ENCODE measurements around the gene PXN. TPM values are rescaled to one million over a fixed set of nuclear protein-coding genes. Genes with fewer than 3 reads are reported as not detected.

The PXN gene
- total RNA-seq (100 to 1,000 TPM in 2 of 4 donors, 10 to 100 TPM in 2; 67.6 to 166 (median 106) TPM), polyA plus RNA-seq (100 to 1,000 TPM in 1 of 3 donors, 10 to 100 TPM in 2; 64.7 to 147 (median 96.2) TPM)
- long read RNA-seq, donor 1, partial matches to known transcripts: 1 of 33 reads
- long read RNA-seq, donor 1, other reads (novel, unspliced or antisense): 31 of 33 reads
- long read RNA-seq, donor 2, full-length matches to known transcripts: 1 of 247 reads
- long read RNA-seq, donor 2, partial matches to known transcripts: 29 of 247 reads
- long read RNA-seq, donor 2, other reads (novel, unspliced or antisense): 217 of 247 reads

GRCh38 chr12:120265473-120266179, at the start of gene PXN:
TSS of gene PXN (minus strand) at chr12:120265730. CDS start at chr12:120265629, 101 bp downstream.
- Histone ChIP-seq H3K4me3 (peak within 1 kb of the TSS; percentile 94), H3K4me1 (peaks cover 38% of the 10 kb centered on the region), H3K27me3 (ENCODE audit: insufficient read depth in 3 of 3, low read length in 2 of 3) (no peaks in the 10 kb centered on the region), H3K27ac (peak within 1 kb of the TSS; percentile 95), H3K9me3 (no peaks in the 10 kb centered on the region), H3K36me3 (ENCODE audit: insufficient read depth in 1 of 2, low read depth in 1 of 2) (peaks cover 2 to 6% of the 10 kb centered on the region in 2 donors)
- DNase-seq (peak; percentile 93 to 95), ATAC-seq (peak; percentile 84 to 93 (median 90))
- TF ChIP-seq CTCF (IDR thresholded peaks at IDR 0.05): peak; percentile 95
- intact Hi-C loops (cut with DNase I): loop anchor here (1.0 to 10.0 kb wide), 3 partner anchors 37 to 151 kb away; partner anchors contain the start of gene RAB35 (in 1 of the 2)
- 1% methylated on average over 24 to 68 of the region's 81 CpGs for WGBS, 3 donors

- Histone ChIP-seq H3K4me1 (peaks cover 7% of the 10 kb centered on the region), H3K27ac (no peak overlapping the region), H3K27me3 (ENCODE audit: insufficient read depth in 3 of 3, low read length in 2 of 3) (no peaks in the 10 kb centered on the region), H3K36me3 (ENCODE audit: insufficient read depth in 1 of 2, low read depth in 1 of 2) (peaks cover 0 to 13% of the 10 kb centered on the region in 2 donors), H3K9me3 (no peaks in the 10 kb centered on the region), H3K4me3 (no peak overlapping the region)
- DNase-seq (no peak), ATAC-seq (no peak)
- intact Hi-C loops (cut with DNase I): no loop called here
- WGBS, 3 donors: 54 to 59% (median 57%) methylated on average over 5 of the region's 5 CpGs
- no peak for TF ChIP-seq CTCF (IDR thresholded peaks at IDR 0.05)
Observed at GRCh38 chr12:120314220-120314619, 48.7 kb upstream of the PXN start.

DNA sequence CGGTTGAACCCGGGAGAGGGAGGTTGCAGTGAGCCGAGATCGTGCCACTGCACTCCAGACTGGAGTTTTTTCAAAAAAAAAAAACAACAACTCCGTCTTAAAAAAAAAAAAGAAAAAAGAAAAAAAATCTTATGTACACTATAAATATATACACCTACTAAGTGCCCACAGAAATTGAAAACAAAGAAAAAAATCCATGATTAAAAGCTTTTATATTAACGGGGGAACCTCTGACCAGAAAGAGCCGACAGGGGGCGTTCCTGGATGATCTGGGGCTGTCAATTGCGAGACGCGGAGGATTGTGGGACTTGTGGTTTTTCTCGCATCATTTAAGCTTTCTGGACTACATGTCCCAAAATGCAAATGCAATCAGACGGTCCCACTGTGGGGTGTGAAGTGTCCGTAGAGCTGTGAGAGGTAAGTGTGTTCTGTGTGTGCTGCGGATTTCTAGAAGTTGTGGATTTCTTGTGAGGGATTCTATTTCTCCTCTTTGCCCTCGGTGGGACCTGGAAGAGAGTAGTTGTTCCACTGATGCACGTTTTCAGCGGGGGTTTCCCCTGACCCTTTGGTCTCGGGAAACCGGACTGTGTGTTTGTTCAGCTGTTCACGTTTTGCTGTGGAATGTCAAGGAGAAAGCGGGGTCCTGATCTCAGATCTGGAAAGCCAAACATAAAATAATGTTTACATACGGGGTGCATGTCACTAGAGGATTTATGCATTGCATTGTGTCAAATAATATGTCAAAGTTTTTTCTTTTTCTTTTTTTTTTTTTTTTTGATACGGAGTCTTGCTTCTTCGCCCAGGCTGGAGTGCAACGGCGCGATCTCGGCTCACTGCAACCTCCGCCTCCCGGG, 36.7 kb upstream of the PXN start, which contains the start of gene SIRT4:
TSS of gene SIRT4 (plus strand) at position 360 of the 854 bp plus-strand sequence. CDS start 1,241 bp downstream, outside the sequence.
- ATAC-seq: peak; percentile 94 to 98 (median 96)
- intact Hi-C loops (cut with DNase I): no loop called here

More for the DNA sequence above, 36.7 kb upstream of the PXN start, which contains the start of gene SIRT4:
- TF ChIP-seq CTCF (IDR thresholded peaks at IDR 0.05): peak; percentile 74
- Histone ChIP-seq H3K9me3 (no peaks in the 10 kb centered on the region), H3K4me1 (peaks cover 5% of the 10 kb centered on the region), H3K36me3 (ENCODE audit: insufficient read depth in 1 of 2, low read depth in 1 of 2) (peaks cover 0 to 11% of the 10 kb centered on the region in 2 donors), H3K27ac (peak within 1 kb of the TSS; percentile 89), H3K4me3 (peak within 1 kb of the TSS; percentile 86), H3K27me3 (ENCODE audit: insufficient read depth in 3 of 3, low read length in 2 of 3) (no peaks in the 10 kb centered on the region)
- 7 to 8% (median 8%) methylated on average over 30 to 31 of the region's 31 CpGs for WGBS, 3 donors
- DNase-seq: peak; percentile 87 to 91

Data from psoas muscle (tissue), 8 donors.